Measurements from ENCODE around the gene LDB2. TPM values are rescaled to one million over a fixed set of nuclear protein-coding genes. Genes with fewer than 3 reads are reported as not detected.

LDB2 gene
- total RNA-seq, 2 donors from 2014 or later = 11.4 to 14.5 TPM

DNA sequence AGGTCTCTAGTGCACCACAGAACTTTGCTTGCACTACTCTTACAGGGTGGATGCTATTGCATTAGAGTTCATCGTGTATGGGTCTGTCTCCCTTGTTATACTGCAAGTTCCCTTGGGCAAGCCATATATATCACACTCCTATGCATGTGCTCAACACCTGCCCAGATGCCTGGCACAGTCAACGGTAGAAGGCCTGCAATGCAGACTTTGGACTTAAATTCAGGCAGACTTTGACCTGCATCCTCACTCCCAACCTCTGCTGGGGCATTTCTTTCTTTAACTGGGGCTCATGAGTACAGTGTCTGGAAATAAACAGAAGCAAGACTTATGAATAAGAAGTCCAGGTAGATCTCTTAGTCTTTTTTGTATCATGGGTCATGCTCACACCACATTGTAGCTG, 148.2 kb downstream of the LDB2 start:
- Mint-ChIP-seq H3K4me1 (peaks cover 6% of the 10 kb centered on the region), H3K4me3 (no peak overlapping the region), H3K36me3 (ENCODE audit: low read depth) (no peaks in the 10 kb centered on the region), H3K27me3 (ENCODE audit: insufficient read depth) (no peaks in the 10 kb centered on the region), H3K9me3 (no peaks in the 10 kb centered on the region), H3K27ac (no peak overlapping the region)
- Histone ChIP-seq H3K4me1 (ENCODE audit: control insufficient read depth, insufficient read depth, low read length) (no peaks in the 10 kb centered on the region), H3K27me3 (ENCODE audit: control insufficient read depth, insufficient read depth, low read length, poor library complexity, severe bottlenecking) (no peaks in the 10 kb centered on the region), H3K4me3 (ENCODE audit: low read length) (no peak overlapping the region), H3K36me3 (ENCODE audit: control insufficient read depth, insufficient read depth, low read length) (no peaks in the 10 kb centered on the region), H3K9me3 (ENCODE audit: control insufficient read depth, low read length) (no peaks in the 10 kb centered on the region), H3K27ac (ENCODE audit: low read depth, low read length) (no peak overlapping the region), H3K9ac (ENCODE audit: extremely low read depth, low read length, poor library complexity, severe bottlenecking) (no peak overlapping the region)
- TF ChIP-seq, protein P1, sequence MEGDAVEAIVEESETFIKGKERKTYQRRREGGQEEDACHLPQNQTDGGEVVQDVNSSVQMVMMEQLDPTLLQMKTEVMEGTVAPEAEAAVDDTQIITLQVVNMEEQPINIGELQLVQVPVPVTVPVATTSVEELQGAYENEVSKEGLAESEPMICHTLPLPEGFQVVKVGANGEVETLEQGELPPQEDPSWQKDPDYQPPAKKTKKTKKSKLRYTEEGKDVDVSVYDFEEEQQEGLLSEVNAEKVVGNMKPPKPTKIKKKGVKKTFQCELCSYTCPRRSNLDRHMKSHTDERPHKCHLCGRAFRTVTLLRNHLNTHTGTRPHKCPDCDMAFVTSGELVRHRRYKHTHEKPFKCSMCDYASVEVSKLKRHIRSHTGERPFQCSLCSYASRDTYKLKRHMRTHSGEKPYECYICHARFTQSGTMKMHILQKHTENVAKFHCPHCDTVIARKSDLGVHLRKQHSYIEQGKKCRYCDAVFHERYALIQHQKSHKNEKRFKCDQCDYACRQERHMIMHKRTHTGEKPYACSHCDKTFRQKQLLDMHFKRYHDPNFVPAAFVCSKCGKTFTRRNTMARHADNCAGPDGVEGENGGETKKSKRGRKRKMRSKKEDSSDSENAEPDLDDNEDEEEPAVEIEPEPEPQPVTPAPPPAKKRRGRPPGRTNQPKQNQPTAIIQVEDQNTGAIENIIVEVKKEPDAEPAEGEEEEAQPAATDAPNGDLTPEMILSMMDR (conservative IDR thresholded peaks at IDR 0.05) = no peak
- DNase-seq = no peak
- WGBS, 2 experiments (ENCODE audit: insufficient coverage in 1 of 2, insufficient read length in 1 of 2) = 92 to 100% methylated on average over 2 of the region's 2 CpGs

- H3K4me1 Mint-ChIP-seq = no peaks in the 10 kb centered on the region
- Histone ChIP-seq H3K4me1 (ENCODE audit: control insufficient read depth, insufficient read depth, low read length) (no peaks in the 10 kb centered on the region), H3K36me3 (ENCODE audit: control insufficient read depth, insufficient read depth, low read length) (no peaks in the 10 kb centered on the region), H3K27me3 (ENCODE audit: control insufficient read depth, insufficient read depth, low read length, poor library complexity, severe bottlenecking) (no peaks in the 10 kb centered on the region), H3K9ac (ENCODE audit: extremely low read depth, low read length, poor library complexity, severe bottlenecking) (no peak overlapping the region), H3K9me3 (ENCODE audit: control insufficient read depth, low read length) (no peaks in the 10 kb centered on the region), H3K27ac (ENCODE audit: low read depth, low read length) (no peak overlapping the region), H3K4me3 (ENCODE audit: low read length) (no peak overlapping the region)
- 92 to 97% methylated on average over 3 of the region's 3 CpGs for WGBS, 2 experiments (ENCODE audit: insufficient coverage in 1 of 2, insufficient read length in 1 of 2)
- H3K9me3 Mint-ChIP-seq = no peaks in the 10 kb centered on the region
- H3K36me3 Mint-ChIP-seq (ENCODE audit: low read depth) = no peaks in the 10 kb centered on the region
- no peak overlapping the region for H3K27ac Mint-ChIP-seq
- H3K4me3 Mint-ChIP-seq = no peak overlapping the region
- TF ChIP-seq, protein P1 (conservative IDR thresholded peaks at IDR 0.05) = no peak
- no peaks in the 10 kb centered on the region for H3K27me3 Mint-ChIP-seq (ENCODE audit: insufficient read depth)
- DNase-seq = no peak
Observed at GRCh38 chr4:16745887-16746286, 152.6 kb downstream of the LDB2 start.

- Mint-ChIP-seq H3K36me3 (ENCODE audit: low read depth) (no peaks in the 10 kb centered on the region), H3K4me1 (no peaks in the 10 kb centered on the region), H3K27me3 (ENCODE audit: insufficient read depth) (no peaks in the 10 kb centered on the region), H3K4me3 (no peak overlapping the region), H3K9me3 (no peaks in the 10 kb centered on the region), H3K27ac (no peak overlapping the region)
- no peak overlapping the region for H3K4me3 ChIP-seq (ENCODE audit: low read length)
- no peaks in the 10 kb centered on the region for H3K36me3 ChIP-seq (ENCODE audit: control insufficient read depth, insufficient read depth, low read length)
- DNase-seq = no peak
- no peak overlapping the region for H3K9ac ChIP-seq (ENCODE audit: extremely low read depth, low read length, poor library complexity, severe bottlenecking)
- no peaks in the 10 kb centered on the region for H3K9me3 ChIP-seq (ENCODE audit: control insufficient read depth, low read length)
- no peaks in the 10 kb centered on the region for H3K4me1 ChIP-seq (ENCODE audit: control insufficient read depth, insufficient read depth, low read length)
- no peaks in the 10 kb centered on the region for H3K27me3 ChIP-seq (ENCODE audit: control insufficient read depth, insufficient read depth, low read length, poor library complexity, severe bottlenecking)
- WGBS, 2 experiments (ENCODE audit: insufficient coverage in 1 of 2, insufficient read length in 1 of 2) = 85 to 91% methylated on average over 7 of the region's 7 CpGs
- no peak overlapping the region for H3K27ac ChIP-seq (ENCODE audit: low read depth, low read length)
- TF ChIP-seq, protein P1 (conservative IDR thresholded peaks at IDR 0.05) = no peak
Observed at GRCh38 chr4:16745009-16745635, 153.3 kb downstream of the LDB2 start.
